Stomach (tissue), 9 donors: ENCODE measurements around the gene CD300H. TPM values are rescaled to one million over a fixed set of nuclear protein-coding genes. Genes with fewer than 3 reads are reported as not detected.

Experiments
- DNase-seq, 2 donors: peaks; one replicate each; pipeline versions ENCODE4 v3.0.0 to v3.0.0-alpha.2; 2013 to 2019
- H3K27ac ChIP-seq, 5 donors: fragments of 200-600 bp in 4 of 5; sonication (generic) in 4 of 5; one replicate each; pipeline ENCODE4 v1.5.1; 2013 to 2019; ENCODE audit warnings: mild to moderate bottlenecking in 1 of 5, moderate library complexity in 1 of 5
- H3K27me3 ChIP-seq, 3 donors: fragments of 200-600 bp; sonication (generic); one replicate each; pipeline ENCODE4 v1.5.1; 2017 to 2019; ENCODE audit warnings: mixed run types in 1 of 3
- H3K36me3 ChIP-seq, 4 donors: fragments of 200-600 bp; sonication (generic); 1 replicate in 3 of 4; 2 replicates in 1 of 4; pipeline ENCODE4 v1.5.1; 2016 to 2019
- H3K4me1 ChIP-seq, 4 donors: fragments of 200-600 bp; sonication (generic); one replicate each; pipeline ENCODE4 v1.5.1; 2016 to 2019
- H3K4me3 ChIP-seq, 4 donors: fragments of 200-600 bp; sonication (generic) in 3 of 4; one replicate each; pipeline ENCODE4 v1.5.1; 2016 to 2019; ENCODE audit warnings: mild to moderate bottlenecking in 1 of 4
- H3K9me3 ChIP-seq, 4 donors: fragments of 200-600 bp; sonication (generic); one replicate each; pipeline ENCODE4 v1.5.1; 2016 to 2019
- CTCF ChIP-seq, 7 experiments: fragments of 450-650 bp in 4 of 7; fragments of 200-600 bp in 3 of 7; sonication (generic) in 3 of 7; IDR thresholded peaks; one replicate each; pipeline ENCODE4 v1.5.1; 2016 to 2019; ENCODE audit warnings: antibody characterized with exemption in 7 of 7, control low read depth in 2 of 7, mild to moderate bottlenecking in 1 of 7
- EP300 ChIP-seq: sonication (generic); formaldehyde crosslinking; IDR thresholded peaks from one replicate; pipeline ENCODE4 v1.6.1; 2017; ENCODE audit warnings: antibody characterized with exemption
- POLR2A ChIP-seq, 4 donors: fragments of 450-650 bp; IDR thresholded peaks; one replicate each; pipeline ENCODE4 v1.6.1; 2016; ENCODE audit warnings: antibody characterized with exemption in 4 of 4, control low read depth in 2 of 4, mild to moderate bottlenecking in 1 of 4, moderate library complexity in 1 of 4
- POLR2AphosphoS5 ChIP-seq, 3 donors: sonication (generic); formaldehyde crosslinking; IDR thresholded peaks; one replicate each; pipeline ENCODE4 v1.6.1; 2016; ENCODE audit warnings: antibody characterized with exemption in 3 of 3
- WGBS, 5 donors: extraction: QIAGEN DNeasy Blood & Tissue Kit in 3 of 5; methylation state at CpG; one replicate each; pipeline versions ENCODE4 v1.1.5 to v1.1.7; 2013 to 2018; 5-methylcytosine and 5-hydroxymethylcytosine counted together
- intact Hi-C: fragments of 100-400 bp; cut with DNase I; formaldehyde crosslinking; loops from one replicate; pipeline ENCODE4 v1.15.1; 2023; ENCODE audit warnings: low total_unique reads
- polyA plus RNA-seq, 3 donors: library from polyadenylated mRNA; stranded (reverse); fragments of 200-250 nt; gene quantifications; one replicate each; pipeline ENCODE4 v1.2.3, GENCODE V29; 2013
- total RNA-seq, 5 donors: library from RNA; depleted of rRNA; stranded (reverse); fragments of >200 nt; gene quantifications; one replicate each; pipeline versions ENCODE4 v1.1.0 to v1.2.3, GENCODE V29; 2014 to 2016
- donor health status: healthy with polysubstance abuse.
- donor health status: Bipolar disorder and iron deficiency.
- donor health status: healthy.

CD300H gene
- total and polyA plus RNA-seq, 8 donors = not detected

- intact Hi-C loops = no loop called here
- H3K27ac ChIP-seq = no peak overlapping the region
- H3K27me3 ChIP-seq = peaks cover 0 to 20% (median 0%) of the 10 kb centered on the region in 3 donors
- no peaks in the 10 kb centered on the region for H3K9me3 ChIP-seq
- no peak for DNase-seq
- no peak overlapping the region for H3K4me3 ChIP-seq
- H3K36me3 ChIP-seq = no peaks in the 10 kb centered on the region
- 86 to 89% (median 89%) methylated on average over 7 of the region's 7 CpGs for WGBS, 5 donors
- TF ChIP-seq EP300 (no peak), CTCF (IDR thresholded peaks at IDR 0.05) (no peak), POLR2AphosphoS5 (IDR thresholded peaks at IDR 0.05) (no peak), POLR2A (IDR thresholded peaks at IDR 0.05) (no peak)
- no peaks in the 10 kb centered on the region for H3K4me1 ChIP-seq
Measured at GRCh38 chr17:74546586-74546985, 20.7 kb downstream of the CD300H start.

- WGBS, 5 donors = 58 to 74% (median 71%) methylated on average over 4 to 5 of the region's 5 CpGs
- H3K4me3 ChIP-seq = peak within 1 kb of the TSS in 2 of 4 donors; percentile 7 to 16
- no peaks in the 10 kb centered on the region for H3K36me3 ChIP-seq
- intact Hi-C loops = no loop called here
- peaks cover 0 to 15% (median 0%) of the 10 kb centered on the region in 3 donors for H3K27me3 ChIP-seq
- TF ChIP-seq POLR2AphosphoS5 (IDR thresholded peaks at IDR 0.05) (no peak), EP300 (no peak), CTCF (IDR thresholded peaks at IDR 0.05) (no peak), POLR2A (IDR thresholded peaks at IDR 0.05) (no peak)
- no peaks in the 10 kb centered on the region for H3K4me1 ChIP-seq
- H3K27ac ChIP-seq = peak within 1 kb of the TSS in 2 of 5 donors; percentile 14 to 32
- H3K9me3 ChIP-seq = no peaks in the 10 kb centered on the region
- peak in 1 of 2 donors; percentile 25 for DNase-seq
Measured at GRCh38 chr17:74545843-74546230, 21.5 kb downstream of the CD300H start, which contains the start of gene CD300C. Gene CD300C, minus strand, starts transcription at chr17:74546115. Its CDS starts 333 bp downstream, at chr17:74545782.

GRCh38 chr17:74544991-74545842, 22.1 kb downstream of the CD300H start:
- Histone ChIP-seq H3K4me3 (peak overlapping the region in 2 of 4 donors; percentile 7 to 16), H3K27me3 (peaks cover 0 to 9% (median 0%) of the 10 kb centered on the region in 3 donors), H3K9me3 (no peaks in the 10 kb centered on the region), H3K27ac (peak overlapping the region in 2 of 5 donors; percentile 14 to 32), H3K36me3 (no peaks in the 10 kb centered on the region), H3K4me1 (no peaks in the 10 kb centered on the region)
- intact Hi-C loops = no loop called here
- 70 to 86% (median 77%) methylated on average over 12 to 16 of the region's 16 CpGs for WGBS, 5 donors
- DNase-seq = no peak
- TF ChIP-seq POLR2AphosphoS5 (IDR thresholded peaks at IDR 0.05) (no peak), POLR2A (IDR thresholded peaks at IDR 0.05) (no peak), EP300 (no peak), CTCF (IDR thresholded peaks at IDR 0.05) (no peak)

- no peak for DNase-seq
- WGBS, 5 donors = 87 to 91% (median 88%) methylated on average over 11 to 18 of the region's 18 CpGs
- intact Hi-C loops = no loop called here
Measured at GRCh38 chr17:74543891-74544760, 23.2 kb downstream of the CD300H start.

More at GRCh38 chr17:74543891-74544760, 23.2 kb downstream of the CD300H start:
- Histone ChIP-seq H3K4me3 (no peak overlapping the region), H3K27me3 (no peaks in the 10 kb centered on the region), H3K9me3 (no peaks in the 10 kb centered on the region), H3K36me3 (no peaks in the 10 kb centered on the region), H3K27ac (no peak overlapping the region), H3K4me1 (no peaks in the 10 kb centered on the region)
- TF ChIP-seq POLR2AphosphoS5 (IDR thresholded peaks at IDR 0.05) (no peak), CTCF (IDR thresholded peaks at IDR 0.05) (no peak)
